ENCODE results near the gene TPSD1.
"Not testable (repeated sequence)": the region's sequence is repeated elsewhere in the genome, so short reads cannot be mapped to it uniquely, and the experiment has no call there.

TPSD1 gene

GRCh38 chr16:1264345-1265089 is 8.6 kb downstream of the TPSD1 start:
- no peak for DNase-seq

GRCh38 chr16:1265090-1265630 is 9.3 kb downstream of the TPSD1 start:
- no peak for DNase-seq

GRCh38 chr16:1265826-1266225 is 10.0 kb downstream of the TPSD1 start:
- DNase-seq = no peak

- not testable (repeated sequence) for DNase-seq
Observed at GRCh38 chr16:1269418-1269817, 13.5 kb downstream of the TPSD1 start.

GRCh38 chr16:1271380-1271723 is 15.5 kb downstream of the TPSD1 start:
- no peak for DNase-seq

GRCh38 chr16:1271724-1272413 is 16.0 kb downstream of the TPSD1 start:
- not testable (repeated sequence) for DNase-seq

GRCh38 chr16:1272453-1273198 is 16.8 kb downstream of the TPSD1 start:
- DNase-seq = no peak

- no peak for DNase-seq
Observed at GRCh38 chr16:1273816-1274215, 17.9 kb downstream of the TPSD1 start.

GRCh38 chr16:1274767-1275166 is 18.9 kb downstream of the TPSD1 start:
- DNase-seq = no peak

- no peak for DNase-seq
Observed at GRCh38 chr16:1275791-1276579, 20.1 kb downstream of the TPSD1 start.

- no peak for DNase-seq
Observed at GRCh38 chr16:1276580-1276878, 20.7 kb downstream of the TPSD1 start.

- DNase-seq = no peak
Observed at GRCh38 chr16:1277151-1277598, 21.3 kb downstream of the TPSD1 start.

GRCh38 chr16:1277617-1278282 is 21.9 kb downstream of the TPSD1 start:
- DNase-seq = no peak

- DNase-seq = no peak
Observed at GRCh38 chr16:1278477-1278876, 22.6 kb downstream of the TPSD1 start.

GRCh38 chr16:1279081-1279944 is 23.4 kb downstream of the TPSD1 start:
- no peak for DNase-seq

GRCh38 chr16:1279945-1280589 is 24.2 kb downstream of the TPSD1 start:
- no peak for DNase-seq

GRCh38 chr16:1280783-1281182 is 24.9 kb downstream of the TPSD1 start:
- DNase-seq = no peak

GRCh38 chr16:1281517-1281916 is 25.6 kb downstream of the TPSD1 start:
- no peak for DNase-seq

GRCh38 chr16:1282324-1282973 is 26.6 kb downstream of the TPSD1 start:
- DNase-seq = no peak

- DNase-seq = no peak
Observed at GRCh38 chr16:1283296-1283695, 27.4 kb downstream of the TPSD1 start.

Data from activated CD4-positive, alpha-beta T cell treated with anti-CD3 and anti-CD28 coated beads for 4 hours (primary cell).